H1 (cell line): Measurements from ENCODE around the gene FOXI1. TPM values are rescaled to one million over a fixed set of nuclear protein-coding genes. Genes with fewer than 3 reads are reported as not detected.

Experiments
- CTCF ChIA-PET: fragments of 300-600 bp; sonication (Branson Sonifier 250); formaldehyde crosslinking; loops from one replicate; lab custom pipeline; 2021; ENCODE audit not compliant: partially characterized antibody; lab: Charles Lee
- POLR2A ChIA-PET: fragments of 300-600 bp; sonication (Branson Sonifier 250); formaldehyde crosslinking; loops from one replicate; lab custom pipeline; 2021; ENCODE audit warnings: inconsistent platforms; ENCODE audit not compliant: partially characterized antibody; lab: Charles Lee
- DNase-seq, 2 experiments: peaks; one replicate each; pipeline versions ENCODE4 v3.0.0 to v3.0.0-alpha.2; 2010 to 2022; ENCODE audit warnings: low spot score in 2 of 2, low read depth in 1 of 2, mixed read lengths in 1 of 2
- FAIRE-seq: peaks from 2 replicates; lab custom pipeline; 2011; peaks lifted over from hg19 to GRCh38; lab: Jason Lieb, UNC
- H2AFZ ChIP-seq: 2 replicates; pipeline ENCODE4 v1.8.1; 2012; ENCODE audit warnings: low read length, inconsistent platforms
- H2AK5ac ChIP-seq: 2 replicates; pipeline ENCODE4 v1.6.1; 2013; ENCODE audit warnings: low read depth, low read length
- H2BK120ac ChIP-seq: replicated peaks from 2 replicates; pipeline ENCODE3; 2013; ENCODE audit warnings: low read depth, low read length, inconsistent platforms
- H2BK12ac ChIP-seq: 2 replicates; pipeline ENCODE4 v1.6.1; 2013; ENCODE audit warnings: low read depth, low read length
- H2BK15ac ChIP-seq: 2 replicates; pipeline ENCODE4 v1.6.1; 2013; ENCODE audit warnings: low read length
- H2BK20ac ChIP-seq: 2 replicates; pipeline ENCODE4 v1.6.1; 2013; ENCODE audit warnings: low read length
- H2BK5ac ChIP-seq: 2 replicates; pipeline ENCODE4 v1.6.1; 2013; ENCODE audit warnings: low read depth, low read length
- H3K14ac ChIP-seq: 2 replicates; pipeline ENCODE4 v1.6.1; 2013; ENCODE audit warnings: inconsistent platforms; ENCODE audit not compliant: insufficient read length
- H3K18ac ChIP-seq: 2 replicates; pipeline ENCODE4 v1.6.1; 2013; ENCODE audit warnings: low read length; ENCODE audit errors: extremely low read depth
- H3K23ac ChIP-seq: 2 replicates; pipeline ENCODE4 v1.6.1; 2013; ENCODE audit warnings: inconsistent platforms; ENCODE audit not compliant: insufficient read length
- H3K23me2 ChIP-seq: 2 replicates; pipeline ENCODE4 v1.6.1; 2013; ENCODE audit warnings: low read depth, low read length
- H3K27ac ChIP-seq: 2 replicates; pipeline ENCODE4 v1.6.1; 2011; ENCODE audit warnings: low read depth, low read length, inconsistent platforms
- H3K27me3 ChIP-seq, 4 experiments: replicated peaks in 1 of 4; 1 replicate in 1 of 4; 2 replicates in 3 of 4; pipeline versions ENCODE4 v1.6.1 to v1.8.1; 2011 to 2013; ENCODE audit warnings: low read length in 3 of 4, mild to moderate bottlenecking in 3 of 4, inconsistent platforms in 2 of 4, mixed read lengths in 2 of 4, moderate library complexity in 1 of 4; ENCODE audit not compliant: control insufficient read depth in 3 of 4, insufficient read depth in 3 of 4; ENCODE audit errors: extremely low read depth in 1 of 4
- H3K36me3 ChIP-seq, 4 experiments: 2 replicates each; pipeline versions ENCODE4 v1.6.1 to v1.8.1; 2011 to 2013; ENCODE audit warnings: mild to moderate bottlenecking in 4 of 4, low read length in 3 of 4, moderate library complexity in 2 of 4, control low read depth in 1 of 4, inconsistent platforms in 1 of 4; ENCODE audit not compliant: insufficient read depth in 4 of 4, control insufficient read depth in 2 of 4
- H3K4ac ChIP-seq: replicated peaks from 2 replicates; pipeline ENCODE3; 2013; ENCODE audit warnings: low read length, low read depth, mixed read lengths, inconsistent platforms; ENCODE audit not compliant: insufficient read length
- H3K4me1 ChIP-seq, 4 experiments: replicated peaks in 1 of 4; 1 replicate in 1 of 4; 2 replicates in 3 of 4; pipeline versions ENCODE4 v1.6.1 to v1.8.1; 2011 to 2013; ENCODE audit warnings: low read length in 3 of 4, inconsistent platforms in 2 of 4, mixed read lengths in 1 of 4; ENCODE audit not compliant: insufficient read depth in 4 of 4, control insufficient read depth in 3 of 4
- H3K4me2 ChIP-seq, 2 experiments: 2 replicates each; pipeline versions ENCODE4 v1.6.1 to v1.8.1; 2011 to 2013; ENCODE audit warnings: low read depth in 2 of 2, low read length in 2 of 2, control low read depth in 1 of 2, inconsistent platforms in 1 of 2, mild to moderate bottlenecking in 1 of 2; ENCODE audit not compliant: insufficient read depth in 1 of 2
- H3K4me3 ChIP-seq, 4 experiments: fragments of 200-600, 300-600 bp in 1 of 4; sonication (generic), shearing (Covaris generic), sonication (Bioruptor Twin) in 1 of 4; 2 replicates each; pipeline versions ENCODE4 v1.5.1 to v1.8.1; 2011 to 2016; ENCODE audit warnings: low read length in 4 of 4, low read depth in 3 of 4, control low read depth in 2 of 4, inconsistent platforms in 2 of 4, mild to moderate bottlenecking in 2 of 4, mixed read lengths in 1 of 4, moderate library complexity in 1 of 4; ENCODE audit not compliant: insufficient read depth in 2 of 4; ENCODE audit errors: extremely low read depth in 1 of 4
- H3K56ac ChIP-seq: replicated peaks from 2 replicates; pipeline ENCODE3; 2013; ENCODE audit warnings: low read depth, mild to moderate bottlenecking, mixed read lengths, low read length, inconsistent platforms; ENCODE audit not compliant: insufficient read length
- H3K79me1 ChIP-seq: 2 replicates; pipeline ENCODE4 v1.6.1; 2013; ENCODE audit warnings: low read depth, low read length, control low read depth
- H3K79me2 ChIP-seq, 2 experiments: 2 replicates each; pipeline versions ENCODE4 v1.6.1 to v1.8.1; 2012 to 2013; ENCODE audit warnings: low read length in 2 of 2, mild to moderate bottlenecking in 2 of 2, inconsistent platforms in 1 of 2; ENCODE audit not compliant: insufficient read depth in 2 of 2, control insufficient read depth in 1 of 2
- H3K9ac ChIP-seq, 4 experiments: replicated peaks in 1 of 4; 1 replicate in 1 of 4; 2 replicates in 3 of 4; pipeline versions ENCODE4 v1.6.1 to v1.8.1; 2011 to 2013; ENCODE audit warnings: low read depth in 3 of 4, low read length in 3 of 4, control low read depth in 2 of 4, mild to moderate bottlenecking in 2 of 4, moderate library complexity in 2 of 4, inconsistent platforms in 1 of 4; ENCODE audit errors: extremely low read depth in 1 of 4
- H3K9me3 ChIP-seq, 2 experiments: 2 replicates each; pipeline versions ENCODE4 v1.6.1 to v1.8.1; 2012 to 2013; ENCODE audit warnings: mild to moderate bottlenecking in 2 of 2, moderate library complexity in 2 of 2, control low read depth in 1 of 2, inconsistent platforms in 1 of 2, low read depth in 1 of 2, low read length in 1 of 2, mixed read lengths in 1 of 2; ENCODE audit not compliant: insufficient read depth in 2 of 2
- H4K20me1 ChIP-seq, 2 experiments: replicated peaks in 1 of 2; 2 replicates each; pipeline versions ENCODE3 to v1.8.1; 2011 to 2013; ENCODE audit warnings: inconsistent platforms in 2 of 2, low read length in 2 of 2, mild to moderate bottlenecking in 1 of 2; ENCODE audit not compliant: insufficient read depth in 2 of 2, control insufficient read depth in 1 of 2
- H4K5ac ChIP-seq: 2 replicates; pipeline ENCODE4 v1.6.1; 2013; ENCODE audit warnings: low read length, low read depth, mixed read lengths, inconsistent platforms; ENCODE audit not compliant: insufficient read length
- H4K8ac ChIP-seq: 2 replicates; pipeline ENCODE4 v1.8.0; 2013; ENCODE audit warnings: mild to moderate bottlenecking, moderate library complexity, low read length, inconsistent platforms; ENCODE audit not compliant: insufficient read depth; ENCODE audit errors: extremely low read depth
- H4K91ac ChIP-seq: replicated peaks from 2 replicates; pipeline ENCODE3; 2013; ENCODE audit warnings: low read length, mixed read lengths, inconsistent platforms; ENCODE audit not compliant: insufficient read length
- BCL11A ChIP-seq, 2 experiments: IDR thresholded peaks; one replicate each; pipeline ENCODE4 v1.6.1; 2011; ENCODE audit warnings: low read depth in 2 of 2, low read length in 2 of 2, mild to moderate bottlenecking in 2 of 2
- CBX5 ChIP-seq: fragments of 300-800, 300-1000 bp; sonication (generic); IDR thresholded peaks from 2 replicates; pipeline ENCODE4 v1.7.1; 2016; ENCODE audit warnings: antibody characterized with exemption, low read length, low read depth
- CHD1 ChIP-seq: IDR thresholded peaks from 2 replicates; pipeline ENCODE4 v1.6.1; 2012; ENCODE audit warnings: low read depth, low read length, improper control_type of control experiment
- CREB1 ChIP-seq: IDR thresholded peaks from 2 replicates; pipeline ENCODE4 v1.6.1; 2012; ENCODE audit warnings: inconsistent platforms
- GTF2F1 ChIP-seq: IDR thresholded peaks from 2 replicates; pipeline ENCODE4 v1.6.1; 2012; ENCODE audit warnings: low read depth, low read length, improper control_type of control experiment, borderline replicate concordance
- KDM4A ChIP-seq: IDR thresholded peaks from one replicate; pipeline ENCODE4 v1.7.1; 2012; ENCODE audit warnings: low read depth, mild to moderate bottlenecking, moderate library complexity, low read length, inconsistent platforms; ENCODE audit not compliant: severe bottlenecking
- PHF8 ChIP-seq: fragments of 200-600 bp; sonication (generic); conservative IDR thresholded peaks from 2 replicates; pipeline ENCODE4 v1.7.1; 2012; ENCODE audit warnings: low read depth, mild to moderate bottlenecking, inconsistent platforms, low read length, moderate library complexity
- POU5F1 ChIP-seq: IDR thresholded peaks from 2 replicates; pipeline ENCODE4 v1.6.1; 2011; ENCODE audit warnings: low read depth, mild to moderate bottlenecking, low read length, moderate library complexity
- RAD21 ChIP-seq, 2 experiments: IDR thresholded peaks in 1 of 2; conservative IDR thresholded peaks in 1 of 2; 2 replicates each; pipeline ENCODE4 v1.6.1; 2011; ENCODE audit warnings: low read depth in 2 of 2, low read length in 2 of 2, improper control_type of control experiment in 1 of 2, inconsistent platforms in 1 of 2, mild to moderate bottlenecking in 1 of 2, moderate library complexity in 1 of 2
- SIN3A ChIP-seq, 2 experiments: IDR thresholded peaks in 1 of 2; conservative IDR thresholded peaks in 1 of 2; 2 replicates each; pipeline ENCODE4 v1.6.1; 2011 to 2012; ENCODE audit warnings: low read length in 2 of 2, improper control_type of control experiment in 1 of 2, low read depth in 1 of 2, mild to moderate bottlenecking in 1 of 2
- SUZ12 ChIP-seq: fragments of 200-600 bp; sonication (generic); IDR thresholded peaks from 2 replicates; pipeline ENCODE4 v1.6.1; 2012; ENCODE audit warnings: mild to moderate bottlenecking, inconsistent platforms, low read length, moderate library complexity, mixed read lengths
- TBP ChIP-seq: IDR thresholded peaks from 2 replicates; pipeline ENCODE4 v1.6.1; 2011; ENCODE audit warnings: low read depth, low read length, improper control_type of control experiment
- WGBS, 2 experiments: shearing (Covaris generic) in 1 of 2; methylation state at CpG; one replicate each; pipeline versions ENCODE4 v1.1.6 to v1.1.7; 2013 to 2015; ENCODE audit warnings: low lambda C conversion rate in 2 of 2, mixed read lengths in 2 of 2, inconsistent platforms in 1 of 2, low coverage in 1 of 2, missing lambda C conversion rate in 1 of 2; ENCODE audit not compliant: insufficient replicate concordance in 2 of 2, insufficient coverage in 1 of 2, insufficient read length in 1 of 2; ENCODE audit errors: extremely low coverage in 1 of 2, missing lambda C conversion rate in 1 of 2; 5-methylcytosine and 5-hydroxymethylcytosine counted together
- polyA plus RNA-seq, 7 experiments: library from polyadenylated mRNA; depleted of rRNA in 3 of 7; stranded (reverse) in 5 of 7; unstranded in 2 of 7; fragments of >200 nt in 5 of 7; fragments of 200-250 nt in 2 of 7; gene quantifications; 1 replicate in 5 of 7; 2 replicates in 1 of 7; 4 replicates in 1 of 7; pipeline versions ENCODE4 v1.2.1 to v1.2.3, GENCODE V29; 2011 to 2013; ENCODE audit warnings: missing spikeins in 2 of 7, mixed read lengths in 2 of 7
- total RNA-seq: library from RNA; stranded (reverse); fragmentation: NEBNext Ultra II Directional; extraction: Animal tissue kit (Norgen Biotek cat#: 25700); gene quantifications from 2 replicates; pipeline ENCODE4 v1.2.1, GENCODE V29; 2021
- TF ChIP-seq, protein P1 (sequence below): IDR thresholded peaks from 2 replicates; pipeline ENCODE4 v1.6.1; 2011; ENCODE audit warnings: low read length, improper control_type of control experiment

The FOXI1 gene
- total and polyA plus RNA-seq, 2 of the 8 experiments (the other 6 are each of a cell fraction or from before 2014, with no cell fraction given): not detected

DNA sequence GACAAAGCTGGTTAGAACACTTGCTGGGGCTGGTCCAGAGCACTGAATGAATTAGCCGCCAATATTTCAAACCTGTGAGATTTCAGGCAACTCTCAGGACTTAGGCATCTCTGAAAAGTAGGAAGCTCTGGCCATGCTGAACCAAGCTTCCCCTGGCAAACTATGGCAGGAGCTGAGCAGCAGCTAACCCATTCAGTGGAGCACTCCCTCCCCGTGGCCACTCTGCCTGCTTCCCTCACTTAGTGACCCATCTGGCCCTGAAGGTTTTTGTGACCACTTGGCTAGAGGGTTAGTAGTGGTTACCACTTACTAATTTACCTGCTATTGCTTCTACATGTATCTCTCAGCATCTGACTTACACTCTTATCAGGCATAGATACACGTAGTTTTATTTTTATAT, 25.5 kb downstream of the FOXI1 start:
- Histone ChIP-seq H3K14ac (no peak overlapping the region), H3K4ac (no peak overlapping the region), H3K23ac (no peak overlapping the region), H3K4me1 (no peaks in the 10 kb centered on the region), H4K8ac (no peak overlapping the region), H2BK20ac (no peak overlapping the region), H2AFZ (no peak overlapping the region), H3K4me2 (no peak overlapping the region), H2AK5ac (no peak overlapping the region), H4K91ac (no peak overlapping the region), H3K79me1 (no peaks in the 10 kb centered on the region), H2BK15ac (no peak overlapping the region), H4K5ac (no peak overlapping the region), H3K18ac (no peak overlapping the region), H3K27ac (no peak overlapping the region), H3K9me3 (no peaks in the 10 kb centered on the region), H2BK5ac (no peak overlapping the region), H4K20me1 (no peaks in the 10 kb centered on the region), H2BK120ac (no peak overlapping the region), H3K23me2 (no peaks in the 10 kb centered on the region), H3K4me3 (no peak overlapping the region), H3K79me2 (no peaks in the 10 kb centered on the region), H3K9ac (no peak overlapping the region), H3K36me3 (no peaks in the 10 kb centered on the region), H3K27me3 (no peaks in the 10 kb centered on the region), H2BK12ac (no peak overlapping the region), H3K56ac (no peak overlapping the region)
- DNase-seq: peak in 1 of 2 experiments; percentile 14
- WGBS, 2 experiments: 71% methylated on average over 3 of the region's 3 CpGs; no CpG with 5 or more reads in 1 of the 2 experiments
- ChIA-PET POLR2A (no interaction called here), CTCF (no interaction called here)
- FAIRE-seq: no peak
- TF ChIP-seq CREB1 (no peak), SIN3A (conservative IDR thresholded peaks at IDR 0.05 in 1 of 2, IDR thresholded peaks at IDR 0.05 in 1 of 2; ENCODE audit: low read depth in 1 of 2, low read length in 2 of 2) (no peak), TBP (no peak), GTF2F1 (no peak), KDM4A (no peak), BCL11A (IDR thresholded peaks at IDR 0.05; ENCODE audit: low read depth in 2 of 2, low read length in 2 of 2) (no peak), PHF8 (no peak), POU5F1 (no peak), CBX5 (no peak), CHD1 (no peak), SUZ12 (no peak), RAD21 (IDR thresholded peaks at IDR 0.05 in 1 of 2, conservative IDR thresholded peaks at IDR 0.05 in 1 of 2; ENCODE audit: low read depth in 2 of 2, low read length in 2 of 2) (no peak)
- TF ChIP-seq, protein P1, sequence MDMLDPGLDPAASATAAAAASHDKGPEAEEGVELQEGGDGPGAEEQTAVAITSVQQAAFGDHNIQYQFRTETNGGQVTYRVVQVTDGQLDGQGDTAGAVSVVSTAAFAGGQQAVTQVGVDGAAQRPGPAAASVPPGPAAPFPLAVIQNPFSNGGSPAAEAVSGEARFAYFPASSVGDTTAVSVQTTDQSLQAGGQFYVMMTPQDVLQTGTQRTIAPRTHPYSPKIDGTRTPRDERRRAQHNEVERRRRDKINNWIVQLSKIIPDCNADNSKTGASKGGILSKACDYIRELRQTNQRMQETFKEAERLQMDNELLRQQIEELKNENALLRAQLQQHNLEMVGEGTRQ: no peak
